Sigmoid colon (tissue), 7 donors: ENCODE data around the gene OR6B1. TPM values are rescaled to one million over a fixed set of nuclear protein-coding genes. Genes with fewer than 3 reads are reported as not detected.
"Not testable (repeated sequence)": the region's sequence is repeated elsewhere in the genome, so short reads cannot be mapped to it uniquely, and the experiment has no call there.

Experiments used
- DNase-seq: peaks from one replicate; pipeline ENCODE4 v3.0.0-alpha.2; 2019
- H3K27ac ChIP-seq, 4 donors: fragments of 200-600 bp; sonication (generic); one replicate each; pipeline ENCODE4 v1.5.1; 2016 to 2019; ENCODE audit warnings: mild to moderate bottlenecking in 1 of 4
- H3K27me3 ChIP-seq, 3 donors: fragments of 200-600 bp; sonication (generic); one replicate each; pipeline ENCODE4 v1.5.1; 2019; ENCODE audit warnings: mild to moderate bottlenecking in 1 of 3
- H3K36me3 ChIP-seq, 4 donors: fragments of 200-600 bp; sonication (generic); one replicate each; pipeline ENCODE4 v1.5.1; 2016 to 2019
- H3K4me1 ChIP-seq, 4 donors: fragments of 200-600 bp; sonication (generic); one replicate each; pipeline ENCODE4 v1.5.1; 2017 to 2019
- H3K4me3 ChIP-seq, 4 donors: fragments of 200-600 bp; sonication (generic); one replicate each; pipeline ENCODE4 v1.5.1; 2017 to 2019; ENCODE audit warnings: mild to moderate bottlenecking in 2 of 4, moderate library complexity in 1 of 4
- H3K9me3 ChIP-seq, 4 donors: fragments of 200-600 bp in 3 of 4; sonication (generic) in 3 of 4; one replicate each; pipeline versions ENCODE4 v1.5.1 to v1.6.1; 2013 to 2019
- EP300 ChIP-seq, 4 donors: sonication (generic); formaldehyde crosslinking; IDR thresholded peaks; one replicate each; pipeline ENCODE4 v1.6.1; 2017; ENCODE audit warnings: antibody characterized with exemption in 4 of 4
- POLR2A ChIP-seq, 2 donors: fragments of 450-650 bp; IDR thresholded peaks; one replicate each; pipeline ENCODE4 v1.6.1; 2016; ENCODE audit warnings: antibody characterized with exemption in 2 of 2, mild to moderate bottlenecking in 2 of 2, moderate library complexity in 2 of 2
- POLR2AphosphoS5 ChIP-seq, 4 donors: sonication (generic); formaldehyde crosslinking; IDR thresholded peaks; one replicate each; pipeline ENCODE4 v1.6.1; 2017; ENCODE audit warnings: antibody characterized with exemption in 4 of 4
- WGBS, 2 donors: extraction: QIAGEN DNeasy Blood & Tissue Kit; methylation state at CpG; one replicate each; pipeline ENCODE4 v1.1.7; 2013; 5-methylcytosine and 5-hydroxymethylcytosine counted together
- intact Hi-C: fragments of 100-400 bp; cut with DNase I; formaldehyde crosslinking; loops from one replicate; pipeline ENCODE4 v1.15.1; 2023
- polyA plus RNA-seq, 3 donors: library from polyadenylated mRNA; stranded (reverse); fragments of 200-250 nt; gene quantifications; one replicate each; pipeline ENCODE4 v1.2.3, GENCODE V29; 2013
- total RNA-seq, 4 donors: library from RNA; depleted of rRNA; stranded (reverse); fragments of >200 nt; gene quantifications; one replicate each; pipeline ENCODE4 v1.1.0, GENCODE V29; 2016
- TF ChIP-seq, protein P1 (sequence below), 4 experiments: fragments of 450-650 bp in 3 of 4; fragments of 200-600 bp in 1 of 4; IDR thresholded peaks; one replicate each; pipeline ENCODE4 v1.5.1; 2016 to 2019; ENCODE audit warnings: antibody characterized with exemption in 4 of 4, mild to moderate bottlenecking in 3 of 4, moderate library complexity in 2 of 4
- donor health status: healthy with polysubstance abuse.
- donor health status: Bipolar disorder and iron deficiency.
- donor health status: healthy.

OR6B1 gene
- total and polyA plus RNA-seq, 7 donors = not detected

- Histone ChIP-seq H3K27ac (no peak overlapping the region), H3K9me3 (no peaks in the 10 kb centered on the region), H3K4me1 (no peaks in the 10 kb centered on the region), H3K36me3 (no peaks in the 10 kb centered on the region), H3K4me3 (no peak overlapping the region), H3K27me3 (no peaks in the 10 kb centered on the region)
- WGBS, 2 donors = 40 to 83% methylated on average over 4 of the region's 4 CpGs
- DNase-seq = no peak
- TF ChIP-seq, protein P1, sequence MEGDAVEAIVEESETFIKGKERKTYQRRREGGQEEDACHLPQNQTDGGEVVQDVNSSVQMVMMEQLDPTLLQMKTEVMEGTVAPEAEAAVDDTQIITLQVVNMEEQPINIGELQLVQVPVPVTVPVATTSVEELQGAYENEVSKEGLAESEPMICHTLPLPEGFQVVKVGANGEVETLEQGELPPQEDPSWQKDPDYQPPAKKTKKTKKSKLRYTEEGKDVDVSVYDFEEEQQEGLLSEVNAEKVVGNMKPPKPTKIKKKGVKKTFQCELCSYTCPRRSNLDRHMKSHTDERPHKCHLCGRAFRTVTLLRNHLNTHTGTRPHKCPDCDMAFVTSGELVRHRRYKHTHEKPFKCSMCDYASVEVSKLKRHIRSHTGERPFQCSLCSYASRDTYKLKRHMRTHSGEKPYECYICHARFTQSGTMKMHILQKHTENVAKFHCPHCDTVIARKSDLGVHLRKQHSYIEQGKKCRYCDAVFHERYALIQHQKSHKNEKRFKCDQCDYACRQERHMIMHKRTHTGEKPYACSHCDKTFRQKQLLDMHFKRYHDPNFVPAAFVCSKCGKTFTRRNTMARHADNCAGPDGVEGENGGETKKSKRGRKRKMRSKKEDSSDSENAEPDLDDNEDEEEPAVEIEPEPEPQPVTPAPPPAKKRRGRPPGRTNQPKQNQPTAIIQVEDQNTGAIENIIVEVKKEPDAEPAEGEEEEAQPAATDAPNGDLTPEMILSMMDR (IDR thresholded peaks at IDR 0.05) = no peak
- TF ChIP-seq EP300 (IDR thresholded peaks at IDR 0.05) (no peak), POLR2A (IDR thresholded peaks at IDR 0.05) (no peak), POLR2AphosphoS5 (IDR thresholded peaks at IDR 0.05) (no peak)
- intact Hi-C loops = no loop called here
These were observed 38.8 kb downstream of the OR6B1 start for GRCh38 chr7:144038887-144039286.

DNA sequence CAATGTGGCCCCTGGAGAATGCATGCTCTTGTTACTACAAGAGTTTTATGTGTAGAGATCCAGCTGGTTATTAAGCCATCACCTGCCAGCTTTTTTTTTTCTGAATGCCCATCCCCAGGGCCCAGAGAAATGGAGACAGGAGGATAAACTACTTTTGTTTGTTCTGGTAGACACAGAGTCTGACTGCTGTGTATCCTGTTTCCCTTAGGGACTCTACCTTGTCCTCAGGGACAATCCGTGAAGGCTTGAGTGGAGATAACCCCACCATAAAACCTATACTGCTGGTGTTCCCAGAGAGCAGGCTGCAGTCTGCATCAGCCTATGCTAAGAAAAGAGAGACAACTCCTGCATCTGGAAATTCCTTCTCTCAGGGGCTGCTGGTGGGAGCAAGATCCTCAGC is 48.5 kb downstream of the OR6B1 start, which contains the start of gene OR2A5:
TSS of gene OR2A5 (plus strand) at position 301 of the 400 bp plus-strand sequence. CDS start 1,454 bp downstream, outside the sequence.
- Histone ChIP-seq H3K4me1 (no peaks in the 10 kb centered on the region), H3K27me3 (no peaks in the 10 kb centered on the region), H3K27ac (no peak within 1 kb of the TSS), H3K9me3 (no peaks in the 10 kb centered on the region), H3K4me3 (no peak within 1 kb of the TSS), H3K36me3 (no peaks in the 10 kb centered on the region)
- TF ChIP-seq POLR2A (IDR thresholded peaks at IDR 0.05) (no peak), EP300 (IDR thresholded peaks at IDR 0.05) (no peak), POLR2AphosphoS5 (IDR thresholded peaks at IDR 0.05) (no peak)
- TF ChIP-seq, protein P1 (IDR thresholded peaks at IDR 0.05) = no peak
- 28 to 65% methylated on average over 1 of the region's 1 CpG for WGBS, 2 donors
- no peak for DNase-seq
- intact Hi-C loops = no loop called here

DNA sequence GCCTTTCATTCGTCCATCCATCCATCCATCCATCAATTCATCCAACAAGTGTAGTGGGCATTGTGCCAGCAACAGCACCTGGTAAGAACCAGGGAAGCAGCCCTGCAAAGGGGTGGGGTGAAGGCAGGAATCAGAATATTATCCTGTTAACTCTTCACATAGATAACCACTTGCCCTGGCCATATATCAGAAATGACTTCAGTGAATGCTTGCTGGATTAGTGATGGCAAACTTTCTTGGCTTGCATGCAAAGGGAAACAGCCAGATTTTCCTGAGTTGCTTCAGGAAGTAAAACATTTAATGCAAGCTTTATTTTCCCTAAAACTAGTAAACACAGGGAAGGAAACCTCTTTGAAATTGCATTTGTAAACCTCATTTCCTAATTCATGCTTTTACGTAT is 49.4 kb downstream of the OR6B1 start:
- TF ChIP-seq EP300 (IDR thresholded peaks at IDR 0.05) (no peak), POLR2A (IDR thresholded peaks at IDR 0.05) (no peak), POLR2AphosphoS5 (IDR thresholded peaks at IDR 0.05) (no peak)
- TF ChIP-seq, protein P1 (IDR thresholded peaks at IDR 0.05) = no peak
- DNase-seq = no peak
- no peaks in the 10 kb centered on the region for H3K4me1 ChIP-seq
- 38 to 73% methylated on average over 2 of the region's 2 CpGs for WGBS, 2 donors
- no peaks in the 10 kb centered on the region for H3K27me3 ChIP-seq
- no peaks in the 10 kb centered on the region for H3K36me3 ChIP-seq
- no peaks in the 10 kb centered on the region for H3K9me3 ChIP-seq
- no peak overlapping the region for H3K4me3 ChIP-seq
- intact Hi-C loops = no loop called here
- no peak overlapping the region for H3K27ac ChIP-seq

DNA sequence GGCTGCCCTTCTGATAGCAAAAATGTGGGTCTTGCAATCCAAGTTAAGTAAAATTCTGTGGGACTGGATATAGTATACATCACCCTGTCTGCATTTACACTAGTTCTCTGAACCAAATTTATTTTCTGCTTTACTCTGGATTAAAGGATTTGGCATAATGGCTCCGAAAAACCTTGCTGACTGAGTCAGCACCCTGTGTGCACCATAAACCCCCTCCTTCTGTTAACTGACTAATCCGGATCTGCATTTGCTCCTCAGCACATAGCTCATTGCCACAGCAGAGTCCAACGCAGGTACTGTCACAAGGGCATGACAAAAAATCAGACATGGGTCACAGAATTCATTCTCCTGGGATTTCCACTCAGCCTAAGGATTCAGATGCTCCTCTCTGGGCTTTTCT is 50.0 kb downstream of the OR6B1 start:
- no peaks in the 10 kb centered on the region for H3K4me1 ChIP-seq
- no peaks in the 10 kb centered on the region for H3K9me3 ChIP-seq
- intact Hi-C loops = no loop called here
- H3K4me3 ChIP-seq = no peak overlapping the region
- H3K27me3 ChIP-seq = no peaks in the 10 kb centered on the region
- no peak for DNase-seq
- no peak overlapping the region for H3K27ac ChIP-seq
- WGBS, 2 donors = 52 to 57% methylated on average over 3 of the region's 3 CpGs
- TF ChIP-seq POLR2AphosphoS5 (IDR thresholded peaks at IDR 0.05) (no peak), POLR2A (IDR thresholded peaks at IDR 0.05) (no peak), EP300 (IDR thresholded peaks at IDR 0.05) (no peak)
- TF ChIP-seq, protein P1 (IDR thresholded peaks at IDR 0.05) = no peak
- H3K36me3 ChIP-seq = no peaks in the 10 kb centered on the region

- DNase-seq, H3K36me3 ChIP-seq, H3K27me3 ChIP-seq, H3K27ac ChIP-seq, intact Hi-C loops, H3K4me3 ChIP-seq, H3K4me1 ChIP-seq, H3K9me3 ChIP-seq: not testable (repeated sequence)
- 86 to 91% methylated on average over 8 of the region's 8 CpGs for WGBS, 2 donors
These were observed 50.8 kb downstream of the OR6B1 start for GRCh38 chr7:144050884-144051283.
